ENCODE results near the gene STN1.

- TF ChIP-seq CTCF (IDR thresholded peaks at IDR 0.05; ENCODE audit: low read length) (no peak), EZH2 (IDR thresholded peaks at IDR 0.05; ENCODE audit: borderline replicate concordance, low read length) (no peak)
Measured at GRCh38 chr10:103835096-103836050, 82.6 kb downstream of the STN1 start.

Measured in OCI-LY1 (cell line).